ENCODE results near the gene ACTR8.

DNA sequence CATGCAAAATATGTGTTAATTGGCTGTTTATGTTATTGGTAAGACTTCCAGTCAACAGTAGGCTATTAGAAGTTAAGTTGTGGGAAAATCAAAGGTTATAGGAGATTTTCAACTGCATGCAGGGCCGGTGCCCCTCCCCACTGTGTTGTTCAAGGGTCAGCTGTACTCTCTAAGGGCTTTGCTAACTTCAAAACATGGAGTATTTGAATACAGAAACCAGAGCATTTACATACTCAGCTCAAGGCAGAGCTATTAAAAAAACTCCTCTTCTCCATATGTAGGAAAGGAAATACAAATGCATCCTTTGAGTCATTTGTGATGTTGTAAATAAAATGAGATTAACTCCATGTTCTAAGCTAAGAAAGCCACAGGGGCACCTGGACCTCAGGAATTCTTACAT is 18.8 kb downstream of the ACTR8 start:
- TF ChIP-seq, protein P1, sequence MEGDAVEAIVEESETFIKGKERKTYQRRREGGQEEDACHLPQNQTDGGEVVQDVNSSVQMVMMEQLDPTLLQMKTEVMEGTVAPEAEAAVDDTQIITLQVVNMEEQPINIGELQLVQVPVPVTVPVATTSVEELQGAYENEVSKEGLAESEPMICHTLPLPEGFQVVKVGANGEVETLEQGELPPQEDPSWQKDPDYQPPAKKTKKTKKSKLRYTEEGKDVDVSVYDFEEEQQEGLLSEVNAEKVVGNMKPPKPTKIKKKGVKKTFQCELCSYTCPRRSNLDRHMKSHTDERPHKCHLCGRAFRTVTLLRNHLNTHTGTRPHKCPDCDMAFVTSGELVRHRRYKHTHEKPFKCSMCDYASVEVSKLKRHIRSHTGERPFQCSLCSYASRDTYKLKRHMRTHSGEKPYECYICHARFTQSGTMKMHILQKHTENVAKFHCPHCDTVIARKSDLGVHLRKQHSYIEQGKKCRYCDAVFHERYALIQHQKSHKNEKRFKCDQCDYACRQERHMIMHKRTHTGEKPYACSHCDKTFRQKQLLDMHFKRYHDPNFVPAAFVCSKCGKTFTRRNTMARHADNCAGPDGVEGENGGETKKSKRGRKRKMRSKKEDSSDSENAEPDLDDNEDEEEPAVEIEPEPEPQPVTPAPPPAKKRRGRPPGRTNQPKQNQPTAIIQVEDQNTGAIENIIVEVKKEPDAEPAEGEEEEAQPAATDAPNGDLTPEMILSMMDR (IDR thresholded peaks at IDR 0.05): no peak
- TF ChIP-seq POLR2A (IDR thresholded peaks at IDR 0.05) (no peak), POLR2AphosphoS5 (IDR thresholded peaks at IDR 0.05) (no peak)
